Mononuclear cell (primary cell): ENCODE measurements around the gene CLEC2L. TPM values are rescaled to one million over a fixed set of nuclear protein-coding genes. Genes with fewer than 3 reads are reported as not detected.

Source experiments
- H3K27me3 ChIP-seq: 2 replicates; pipeline ENCODE4 v1.6.0; 2011; ENCODE audit warnings: low read length, control low read depth; ENCODE audit not compliant: insufficient read depth
- H3K4me1 ChIP-seq: 2 replicates; pipeline ENCODE4 v1.5.1; 2011; ENCODE audit warnings: mild to moderate bottlenecking, low read length, control low read depth; ENCODE audit not compliant: insufficient read depth
- H3K4me3 ChIP-seq: 2 replicates; pipeline ENCODE4 v1.5.1; 2011; ENCODE audit warnings: mild to moderate bottlenecking, low read length, moderate library complexity
- H3K9me3 ChIP-seq: 2 replicates; pipeline ENCODE4 v1.5.1; 2011; ENCODE audit warnings: low read depth, mild to moderate bottlenecking, control low read depth, low read length
- total RNA-seq: library from RNA; depleted of rRNA; stranded (reverse); fragments of >200 nt; gene quantifications from one replicate; pipeline ENCODE4 v1.2.3, GENCODE V29; 2012

Gene CLEC2L
- total RNA-seq, 1 donor: 0.52 TPM

DNA sequence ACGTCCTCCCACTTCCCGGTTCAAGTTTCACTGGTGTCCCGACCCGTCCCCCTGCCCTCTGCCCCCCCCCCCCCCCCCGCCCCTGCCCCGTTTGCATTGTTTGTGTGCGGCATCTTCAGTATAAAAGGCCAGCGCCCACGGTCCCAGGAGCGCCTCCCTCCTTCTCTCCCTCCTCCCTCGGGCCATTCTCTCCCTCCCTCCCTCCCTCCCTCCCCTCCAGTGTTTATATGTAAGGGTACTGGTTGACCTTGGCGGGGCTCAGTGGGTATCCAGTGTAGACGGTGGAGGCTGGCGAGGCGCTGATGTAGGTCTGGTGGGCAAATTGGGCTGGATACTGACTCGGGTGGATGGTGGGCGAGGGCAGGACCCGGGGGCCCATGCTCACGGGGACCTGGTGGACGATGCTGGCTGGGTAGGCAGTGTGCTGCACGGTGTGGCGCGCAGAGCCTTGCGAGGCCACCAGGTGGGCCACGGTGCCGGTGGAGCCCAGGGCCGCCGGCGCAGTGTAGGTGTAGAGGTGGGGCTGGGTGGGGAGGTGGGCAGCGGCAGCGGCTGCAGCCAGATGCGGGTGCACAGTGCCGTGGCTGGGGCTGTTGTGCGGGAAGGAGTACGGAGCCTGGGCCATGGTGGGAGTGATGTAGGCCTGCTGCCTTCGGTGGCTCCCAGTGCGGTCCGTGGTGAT, 49.4 kb downstream of the CLEC2L start:
- Histone ChIP-seq H3K4me3 (no peak overlapping the region), H3K9me3 (no peaks in the 10 kb centered on the region), H3K27me3 (no peaks in the 10 kb centered on the region), H3K4me1 (no peaks in the 10 kb centered on the region)

DNA sequence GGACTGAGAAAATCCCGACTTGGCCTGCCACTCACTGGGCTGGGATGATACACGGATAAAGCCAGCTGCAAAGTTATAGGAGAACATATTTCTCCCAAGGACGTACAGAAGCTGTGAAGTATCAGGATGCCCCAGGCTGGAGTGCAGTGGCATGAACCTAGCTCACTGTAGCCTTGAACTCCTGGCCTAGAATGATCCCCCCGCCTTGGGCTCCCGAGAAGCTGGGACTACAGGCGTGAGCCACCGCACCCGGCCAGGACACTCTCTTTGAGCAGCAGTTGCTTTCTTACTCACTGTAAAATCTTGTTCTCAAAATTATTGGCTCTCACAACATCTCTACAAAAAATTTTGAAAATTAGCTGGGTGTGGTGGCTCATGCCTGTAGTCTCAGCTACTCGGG, 50.4 kb downstream of the CLEC2L start:
- Histone ChIP-seq H3K27me3 (no peaks in the 10 kb centered on the region), H3K4me1 (no peaks in the 10 kb centered on the region), H3K9me3 (no peaks in the 10 kb centered on the region), H3K4me3 (no peak overlapping the region)

DNA sequence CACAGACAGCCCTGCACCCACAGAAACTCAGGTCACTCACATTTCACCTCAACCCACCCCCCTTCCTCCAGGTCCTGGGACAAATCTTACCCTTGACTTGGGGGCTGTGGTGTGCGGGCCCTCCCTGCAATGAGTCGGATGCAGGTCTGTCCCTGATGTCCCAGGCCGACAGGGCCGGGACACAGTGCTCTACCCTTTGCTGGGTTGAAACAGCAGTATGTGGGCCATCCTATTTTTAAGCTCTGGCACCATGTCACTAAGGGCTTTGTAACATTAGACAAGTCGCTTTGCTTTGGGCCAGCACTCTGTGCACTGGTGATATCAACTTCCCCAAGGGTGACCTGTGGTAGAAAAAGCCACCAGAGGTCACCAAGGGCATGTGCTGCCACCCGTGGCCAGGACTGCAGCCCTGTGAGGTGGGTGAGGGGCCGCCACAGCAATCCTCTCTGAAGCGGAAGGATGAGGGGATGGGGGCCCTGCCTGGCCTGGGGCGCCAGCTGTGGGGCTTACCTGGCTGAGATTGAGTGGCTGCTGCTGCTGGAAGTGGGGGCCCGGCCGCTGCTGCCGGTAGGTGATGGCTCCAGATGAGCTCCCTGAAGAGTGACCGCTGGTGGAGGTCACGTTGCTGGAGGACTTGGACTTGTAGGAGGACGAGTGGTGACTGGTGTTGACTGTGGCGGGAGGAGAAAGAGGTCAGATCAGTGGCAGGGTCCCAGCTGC, 51.3 kb downstream of the CLEC2L start:
- no peaks in the 10 kb centered on the region for H3K27me3 ChIP-seq
- H3K4me1 ChIP-seq: no peaks in the 10 kb centered on the region
- no peaks in the 10 kb centered on the region for H3K9me3 ChIP-seq
- H3K4me3 ChIP-seq: no peak overlapping the region

DNA sequence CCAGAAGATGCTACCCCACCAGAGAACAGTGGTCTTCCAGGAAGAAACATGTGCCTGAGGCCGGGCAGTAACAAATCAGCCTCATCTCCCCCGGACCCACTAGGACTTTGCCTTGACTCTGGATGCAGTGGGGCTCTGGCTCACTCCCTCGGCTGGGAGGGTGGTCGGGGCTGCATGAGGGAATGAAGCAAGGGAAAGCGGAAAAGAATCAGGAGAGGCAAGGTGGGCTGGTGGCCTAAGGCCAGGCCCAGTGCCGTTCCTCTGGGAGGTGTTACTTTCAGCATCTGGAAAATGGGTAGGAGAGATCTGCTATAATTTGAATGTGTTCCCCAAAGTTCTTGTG, 51.8 kb downstream of the CLEC2L start:
- Histone ChIP-seq H3K4me1 (no peaks in the 10 kb centered on the region), H3K4me3 (no peak overlapping the region), H3K27me3 (no peaks in the 10 kb centered on the region), H3K9me3 (no peaks in the 10 kb centered on the region)

DNA sequence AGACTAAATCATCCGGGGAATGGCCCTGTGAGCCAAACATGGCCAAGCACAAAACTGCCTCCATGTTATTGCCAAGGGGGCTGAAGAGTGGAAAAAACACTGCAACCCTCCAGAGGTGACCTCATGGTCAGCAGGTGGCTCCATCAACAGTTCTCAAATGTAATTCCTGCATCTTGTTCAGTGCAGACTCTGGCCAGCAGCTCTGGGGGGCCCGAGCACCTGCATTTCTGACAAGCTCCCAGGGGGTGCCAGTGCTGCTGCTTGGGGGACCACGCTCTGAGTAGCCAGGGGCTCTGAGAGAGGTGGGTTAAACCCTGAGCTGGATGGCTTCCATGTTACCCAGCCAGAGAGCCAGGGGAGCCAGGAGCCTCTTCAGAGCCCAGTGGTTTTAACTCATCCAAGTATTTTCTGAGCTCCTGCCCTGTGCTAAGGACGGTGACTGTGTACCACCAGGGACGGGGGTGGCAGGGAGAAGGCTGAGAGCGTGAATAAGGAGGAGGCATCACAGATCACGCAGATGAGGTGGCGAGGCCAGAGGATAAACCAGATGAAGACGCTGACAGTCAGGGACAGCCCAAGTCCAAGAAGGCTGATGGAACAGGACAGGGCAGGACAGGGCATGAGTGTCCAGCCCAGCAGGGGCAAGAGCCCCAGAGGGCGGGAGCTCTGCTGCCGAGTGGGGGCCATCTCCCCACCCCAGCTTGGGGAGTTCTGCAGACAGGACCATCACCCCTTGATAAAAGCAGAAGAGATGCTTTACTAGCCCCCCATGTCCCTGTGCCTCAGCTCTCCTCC, 52.9 kb downstream of the CLEC2L start:
- H3K27me3 ChIP-seq: no peaks in the 10 kb centered on the region
- no peak overlapping the region for H3K4me3 ChIP-seq
- H3K4me1 ChIP-seq: no peaks in the 10 kb centered on the region
- no peaks in the 10 kb centered on the region for H3K9me3 ChIP-seq

DNA sequence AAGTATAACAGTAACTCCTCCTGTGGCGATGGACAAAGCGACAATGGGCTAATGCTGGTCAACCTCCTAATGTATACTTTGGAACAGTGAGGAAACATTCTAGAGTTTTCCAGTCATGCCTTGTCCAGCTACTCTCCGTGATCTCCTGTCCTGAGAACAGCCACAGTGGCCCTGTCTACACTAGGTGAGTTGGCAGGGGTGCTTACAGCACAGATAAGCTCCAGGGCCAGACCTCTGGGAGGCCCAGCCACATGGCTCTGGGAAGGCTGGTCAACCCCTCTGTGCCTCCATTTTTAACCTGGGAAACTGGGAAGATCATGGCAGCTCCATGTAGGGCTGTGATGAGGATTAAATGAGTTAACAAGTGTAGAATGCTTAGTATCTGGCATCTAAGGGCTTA, 57.0 kb downstream of the CLEC2L start:
- Histone ChIP-seq H3K4me1 (no peaks in the 10 kb centered on the region), H3K4me3 (no peak overlapping the region), H3K9me3 (no peaks in the 10 kb centered on the region), H3K27me3 (no peaks in the 10 kb centered on the region)

DNA sequence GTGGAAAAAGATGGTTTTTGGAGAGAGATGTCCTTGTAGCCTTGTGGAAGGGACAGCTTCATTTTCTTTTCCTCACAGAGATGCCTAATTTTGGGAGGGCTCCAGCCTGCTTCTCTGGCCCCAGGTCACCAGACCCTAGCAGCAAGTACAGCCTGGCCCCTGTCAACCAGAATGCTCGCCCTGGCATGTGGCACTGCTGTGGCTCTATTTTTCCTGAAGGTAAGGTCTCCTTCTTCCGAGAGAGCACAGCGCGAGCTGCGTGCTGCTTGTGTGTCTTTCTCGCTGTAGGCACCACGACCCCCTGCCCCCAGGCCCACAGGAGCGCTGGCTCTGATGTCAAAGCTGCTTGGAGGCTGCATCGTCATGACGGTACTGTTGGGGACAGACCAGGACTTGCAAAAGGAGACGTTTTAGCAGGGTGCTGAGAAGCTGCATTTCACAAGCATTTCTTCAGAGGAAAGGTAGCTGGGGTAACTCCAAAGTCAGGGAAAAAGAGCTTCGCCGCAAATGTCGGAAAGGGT, 58.7 kb downstream of the CLEC2L start:
- no peak overlapping the region for H3K4me3 ChIP-seq
- no peaks in the 10 kb centered on the region for H3K9me3 ChIP-seq
- H3K27me3 ChIP-seq: no peaks in the 10 kb centered on the region
- H3K4me1 ChIP-seq: no peaks in the 10 kb centered on the region

DNA sequence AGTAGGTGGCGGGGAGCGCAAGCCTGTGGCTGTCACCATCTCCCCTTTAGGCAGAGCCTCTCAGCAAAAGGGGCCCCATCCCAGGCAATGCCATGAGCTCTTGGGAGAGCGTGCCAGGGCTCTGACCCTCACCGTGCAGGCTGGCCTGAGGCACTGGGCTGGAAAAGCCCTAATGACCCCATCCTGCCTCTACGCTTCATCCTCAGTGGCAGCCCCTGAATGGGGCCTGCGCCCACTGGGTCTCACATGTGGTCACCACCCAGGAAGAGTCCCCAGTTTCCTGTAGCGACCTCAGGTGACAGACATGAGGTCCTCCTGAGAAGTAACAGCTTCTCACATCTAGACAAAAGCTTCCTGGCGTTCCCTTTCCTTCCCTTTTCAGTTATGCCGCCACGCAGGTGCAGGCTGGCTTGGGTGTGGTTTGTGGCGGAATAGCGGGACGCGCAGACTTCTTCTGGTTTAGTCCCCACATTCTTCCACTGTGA, 59.2 kb downstream of the CLEC2L start:
- H3K27me3 ChIP-seq: no peaks in the 10 kb centered on the region
- no peak overlapping the region for H3K4me3 ChIP-seq
- H3K9me3 ChIP-seq: no peaks in the 10 kb centered on the region
- no peaks in the 10 kb centered on the region for H3K4me1 ChIP-seq

DNA sequence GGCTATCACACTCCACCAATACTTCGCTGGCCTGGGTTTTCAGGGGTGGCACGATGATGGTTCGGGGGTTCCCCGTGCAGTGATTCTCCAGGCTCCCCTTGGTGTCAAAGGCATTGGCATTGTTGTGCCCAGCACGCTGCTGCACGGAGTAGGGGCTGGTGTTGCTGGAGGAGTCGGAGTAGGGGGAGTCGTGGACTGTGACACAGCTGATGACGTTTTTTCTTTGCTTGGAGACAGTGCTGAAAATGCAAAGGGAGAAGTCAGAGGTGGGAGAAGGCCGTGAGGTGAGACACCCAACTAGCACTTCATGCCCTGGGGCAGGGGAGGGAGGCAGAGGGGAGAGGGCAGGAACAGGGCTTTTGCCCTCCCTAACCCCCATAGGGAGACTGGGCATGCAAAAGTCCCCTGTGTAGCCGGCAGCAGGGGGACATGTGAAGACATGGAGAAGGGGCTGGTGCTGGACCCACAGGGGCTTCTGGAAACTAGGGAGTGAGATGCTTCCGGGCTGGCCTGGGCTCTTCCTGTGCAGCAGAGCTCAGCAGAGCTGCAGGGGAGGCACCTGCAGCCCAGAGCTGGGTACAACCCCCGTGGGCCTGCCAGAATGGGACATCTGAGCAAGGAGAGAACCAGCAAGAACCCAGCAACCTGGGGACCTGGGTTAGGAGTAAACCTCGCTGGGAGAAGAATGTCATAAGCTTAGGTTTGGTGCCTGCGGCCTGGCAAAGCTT, 60.5 kb downstream of the CLEC2L start:
- no peaks in the 10 kb centered on the region for H3K27me3 ChIP-seq
- peaks cover 5% of the 10 kb centered on the region for H3K4me1 ChIP-seq
- H3K9me3 ChIP-seq: no peaks in the 10 kb centered on the region
- H3K4me3 ChIP-seq: no peak overlapping the region

DNA sequence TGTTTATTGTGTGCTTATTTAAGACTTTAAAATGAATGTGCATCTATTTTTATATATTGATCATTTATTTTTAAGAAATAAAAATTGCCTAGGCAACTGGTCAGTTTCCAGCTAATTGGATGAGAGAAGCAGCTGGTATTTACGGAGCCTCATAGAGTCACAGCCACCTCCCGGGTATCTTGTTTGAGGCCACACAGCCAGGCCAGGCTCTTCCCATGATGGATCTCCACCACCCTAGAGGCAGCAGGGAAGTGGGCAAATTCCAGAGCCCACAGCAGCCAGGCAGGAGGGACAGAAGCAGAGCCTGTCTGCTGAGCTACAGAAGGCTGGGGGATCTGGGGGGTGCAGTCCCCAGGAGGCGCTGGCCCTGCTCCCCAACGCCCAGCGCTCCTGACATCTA, 61.6 kb downstream of the CLEC2L start:
- Histone ChIP-seq H3K27me3 (no peaks in the 10 kb centered on the region), H3K9me3 (no peaks in the 10 kb centered on the region), H3K4me1 (peaks cover 7% of the 10 kb centered on the region), H3K4me3 (no peak overlapping the region)

DNA sequence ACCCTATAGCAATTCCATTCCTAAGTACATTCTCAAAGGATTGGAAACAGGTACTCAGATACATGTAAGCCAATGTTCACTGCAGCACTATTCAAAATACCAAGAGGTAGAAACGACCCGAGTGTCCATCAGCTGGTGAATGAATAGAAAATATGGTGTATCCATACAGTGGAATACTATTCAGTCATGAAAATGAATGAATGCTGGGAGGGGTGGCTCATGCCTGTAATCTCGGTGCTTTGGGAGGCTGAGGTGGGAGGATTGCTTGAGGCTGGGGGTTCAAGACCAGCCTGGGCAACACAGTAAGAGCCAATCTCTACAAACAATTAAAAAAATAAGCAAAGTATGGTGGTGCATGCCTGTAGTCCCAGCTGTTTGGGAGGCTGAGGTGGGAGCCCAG, 62.8 kb downstream of the CLEC2L start:
- Histone ChIP-seq H3K4me3 (no peak overlapping the region), H3K4me1 (peaks cover 7% of the 10 kb centered on the region), H3K9me3 (no peaks in the 10 kb centered on the region), H3K27me3 (no peaks in the 10 kb centered on the region)

DNA sequence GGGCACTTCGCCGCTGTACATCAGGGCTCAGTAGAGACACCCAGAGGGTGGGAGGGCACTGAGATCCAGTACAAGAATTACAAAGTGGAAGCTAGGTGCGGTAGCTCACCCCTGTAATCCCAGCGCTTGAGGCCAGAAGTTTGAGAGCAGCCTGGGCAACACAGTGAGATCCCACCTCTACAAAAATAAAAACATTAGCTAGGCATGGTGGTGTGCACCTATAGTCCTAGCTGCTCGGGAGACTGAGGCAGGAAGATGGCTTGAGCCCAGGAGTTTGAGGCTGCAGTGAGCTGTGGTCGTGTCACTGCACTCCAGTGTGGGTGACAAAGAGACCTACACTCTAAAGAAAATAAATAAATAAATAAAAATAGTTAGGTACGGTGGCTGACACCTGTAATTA, 64.0 kb downstream of the CLEC2L start:
- Histone ChIP-seq H3K4me3 (no peak overlapping the region), H3K4me1 (peaks cover 7% of the 10 kb centered on the region), H3K27me3 (no peaks in the 10 kb centered on the region), H3K9me3 (no peaks in the 10 kb centered on the region)

DNA sequence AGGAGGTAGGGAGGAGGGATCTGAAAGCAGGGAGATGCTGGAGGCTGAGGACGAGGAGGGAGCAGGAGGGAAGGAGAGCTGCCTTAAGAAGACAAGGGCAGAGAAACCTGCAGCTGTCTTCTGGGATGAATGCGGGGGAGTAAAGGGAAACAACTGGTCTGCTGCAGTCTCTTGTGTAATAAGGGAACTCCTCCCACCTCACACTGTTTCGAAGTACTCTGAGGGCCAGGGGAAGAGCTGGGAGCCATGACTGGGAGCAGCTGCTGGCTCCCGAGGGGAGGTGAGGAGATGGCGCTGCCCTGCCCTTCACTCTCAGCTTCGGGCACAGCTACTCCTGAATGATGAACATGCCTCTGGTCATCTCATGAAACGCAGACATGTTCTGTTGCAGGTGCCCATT, 65.1 kb downstream of the CLEC2L start:
- Histone ChIP-seq H3K4me3 (no peak overlapping the region), H3K9me3 (no peaks in the 10 kb centered on the region), H3K4me1 (peaks cover 7% of the 10 kb centered on the region), H3K27me3 (no peaks in the 10 kb centered on the region)

DNA sequence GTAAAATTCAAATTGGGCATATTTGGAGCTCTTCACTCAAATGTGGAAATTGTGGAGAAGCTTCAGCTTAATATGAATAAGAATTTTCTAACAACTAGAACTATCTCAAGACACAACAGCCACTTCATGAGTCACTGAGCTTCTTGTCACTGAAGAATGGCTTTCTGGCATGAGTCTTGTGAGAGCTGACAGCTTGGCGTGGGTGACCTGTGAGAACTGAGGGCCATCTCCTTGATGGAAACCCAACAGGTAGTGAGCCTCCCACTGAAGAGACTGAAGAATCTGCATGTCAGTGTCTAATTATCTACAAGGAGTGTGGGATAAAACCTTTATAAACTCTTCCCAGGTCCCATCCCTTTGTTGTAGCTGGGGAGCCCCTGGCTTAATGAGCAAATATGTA, 66.0 kb downstream of the CLEC2L start:
- no peaks in the 10 kb centered on the region for H3K9me3 ChIP-seq
- peaks cover 7% of the 10 kb centered on the region for H3K4me1 ChIP-seq
- no peaks in the 10 kb centered on the region for H3K27me3 ChIP-seq
- no peak overlapping the region for H3K4me3 ChIP-seq
